ENCODE results near the gene HIVEP3. TPM values are rescaled to one million over a fixed set of nuclear protein-coding genes. Genes with fewer than 3 reads are reported as not detected.

The HIVEP3 gene
- total RNA-seq, 1 experiment from 2014 or later, result 1.4 TPM

DNA sequence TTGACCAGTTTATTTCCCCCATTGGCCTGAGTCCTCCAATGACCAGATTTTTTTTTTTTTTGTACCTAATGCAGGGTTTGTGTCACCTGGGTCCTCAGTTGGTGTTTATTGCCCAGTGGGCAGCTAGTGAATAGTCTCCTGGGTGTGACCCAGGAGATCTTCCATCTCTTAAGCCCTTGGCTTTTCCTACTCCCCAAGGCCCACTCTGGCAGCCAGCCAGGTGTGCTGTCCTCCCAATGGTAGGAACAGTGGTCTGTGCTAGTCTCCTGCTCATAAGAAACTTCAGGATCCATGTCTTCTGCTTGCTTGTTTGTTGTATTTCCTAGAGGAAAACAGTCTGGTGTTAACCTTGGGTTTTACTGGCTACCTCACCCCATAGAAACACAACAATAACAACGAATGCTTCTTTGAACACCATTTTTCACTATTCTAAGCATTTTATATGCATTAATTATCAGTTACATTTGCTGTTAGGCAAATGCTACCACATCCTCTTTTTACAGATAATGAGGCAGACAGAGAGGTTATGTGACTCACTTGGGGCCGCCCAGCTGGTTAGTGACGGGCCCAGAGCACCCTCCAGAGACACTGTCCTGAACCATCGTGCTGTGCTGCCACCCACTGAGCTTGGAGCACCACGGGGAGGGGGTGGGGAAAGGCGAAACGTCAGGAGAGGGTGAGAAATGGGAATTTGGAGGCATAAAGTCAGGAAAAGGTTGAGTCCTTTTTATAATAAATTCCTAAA is 107.5 kb downstream of the HIVEP3 start:
- in situ Hi-C loops (cut with HindIII; ENCODE audit: low pct_unique_long_range_greater_than_20kb, low sequenced_read_pairs), result no loop called here
- DNase-seq (ENCODE audit: low read depth), result no peak

DNA sequence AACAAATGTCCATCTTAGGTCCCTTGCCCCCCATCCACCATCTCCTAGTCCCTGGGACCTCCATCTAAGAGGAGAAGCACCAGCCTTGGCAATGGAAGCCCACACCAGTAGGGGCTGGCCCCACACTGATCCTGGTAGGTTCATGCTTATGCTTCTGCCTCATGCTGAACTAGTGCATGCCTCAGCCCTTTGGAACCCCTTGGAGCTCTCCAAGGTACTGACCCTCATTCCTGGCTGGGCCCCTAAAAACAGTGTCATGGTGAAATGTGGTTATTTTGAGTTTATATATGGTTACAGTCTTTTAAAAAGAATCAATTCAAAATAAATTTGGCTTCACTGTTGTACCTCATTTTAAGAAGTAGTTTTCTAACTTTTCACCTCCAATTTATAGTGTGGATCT is 108.3 kb downstream of the HIVEP3 start:
- in situ Hi-C loops (cut with HindIII; ENCODE audit: low pct_unique_long_range_greater_than_20kb, low sequenced_read_pairs), result no loop called here
- DNase-seq (ENCODE audit: low read depth), result peak; percentile 30

DNA sequence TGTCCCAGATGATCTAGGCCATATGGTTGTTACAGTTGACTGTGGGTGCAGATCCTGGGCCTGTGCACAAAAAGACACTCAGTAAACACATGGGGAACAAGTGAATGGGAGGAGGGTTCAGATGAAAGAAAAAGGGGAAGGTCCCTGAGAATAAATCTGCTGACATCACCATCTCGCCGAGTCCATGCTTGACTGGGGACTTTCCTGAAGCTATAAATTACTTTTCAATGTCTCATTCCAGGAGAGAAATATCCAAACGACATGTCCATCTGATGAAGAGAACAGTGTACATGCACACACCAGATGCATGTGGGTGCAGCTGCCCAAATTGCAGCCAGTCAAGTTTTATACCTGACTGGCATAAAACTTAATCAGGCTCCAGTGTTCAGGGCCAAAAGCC is 109.0 kb downstream of the HIVEP3 start:
- DNase-seq (ENCODE audit: low read depth), result no peak
- in situ Hi-C loops (cut with HindIII; ENCODE audit: low pct_unique_long_range_greater_than_20kb, low sequenced_read_pairs), result no loop called here

DNA sequence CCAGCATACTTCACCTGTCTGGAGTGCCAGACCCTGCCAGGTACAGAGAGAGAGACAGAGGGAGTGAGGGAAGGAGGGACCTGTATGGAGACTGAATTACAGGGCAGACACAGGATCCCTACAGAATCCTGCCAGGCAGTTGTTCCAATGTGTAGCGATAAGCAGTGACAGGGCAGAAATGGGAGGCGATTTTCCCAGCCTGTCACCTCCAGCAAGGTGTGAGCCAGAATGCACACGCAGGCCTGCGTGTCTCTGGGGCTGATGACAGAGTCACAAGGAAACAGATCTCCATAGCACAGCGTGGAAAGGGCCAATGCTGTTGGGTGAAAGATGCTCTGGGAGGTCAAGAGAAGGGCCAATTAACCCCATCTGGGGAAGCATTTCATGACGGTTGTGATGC is 111.3 kb downstream of the HIVEP3 start:
- in situ Hi-C loops (cut with HindIII; ENCODE audit: low pct_unique_long_range_greater_than_20kb, low sequenced_read_pairs), result no loop called here
- no peak for DNase-seq (ENCODE audit: low read depth)

DNA sequence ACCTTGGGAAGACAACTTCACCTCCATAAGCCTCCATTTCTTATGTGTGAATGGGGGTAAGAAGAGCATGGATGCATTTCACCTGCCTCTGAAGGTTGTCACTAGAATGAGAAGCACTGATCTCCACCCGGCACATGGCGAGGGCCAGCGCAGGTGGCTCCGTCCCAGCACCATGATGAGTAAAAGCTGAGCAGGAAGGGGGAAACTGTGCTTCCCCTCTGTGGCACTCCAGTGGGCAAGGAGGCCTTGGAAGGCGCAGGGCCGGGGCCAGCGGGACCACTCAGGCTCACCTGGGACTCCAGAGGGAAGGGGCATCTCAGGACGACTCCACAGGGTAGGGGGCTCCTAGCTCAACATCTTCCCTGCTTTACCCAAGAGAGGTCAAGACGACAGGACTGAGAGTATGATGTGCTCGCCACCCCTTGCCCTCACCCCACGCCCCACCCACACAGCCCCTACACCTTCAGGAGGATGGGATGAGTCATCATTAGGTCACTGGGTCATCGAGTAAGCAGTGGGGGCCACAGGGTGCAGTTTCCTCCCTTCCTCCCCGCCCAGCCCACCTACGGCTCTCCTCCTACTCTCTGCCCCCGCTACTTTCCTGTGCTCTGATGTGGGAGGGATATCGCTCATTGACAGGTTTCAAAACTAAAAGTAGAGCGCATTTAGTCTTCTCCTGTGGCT is 112.1 kb downstream of the HIVEP3 start:
- no peak for DNase-seq (ENCODE audit: low read depth)
- in situ Hi-C loops (cut with HindIII; ENCODE audit: low pct_unique_long_range_greater_than_20kb, low sequenced_read_pairs), result no loop called here

DNA sequence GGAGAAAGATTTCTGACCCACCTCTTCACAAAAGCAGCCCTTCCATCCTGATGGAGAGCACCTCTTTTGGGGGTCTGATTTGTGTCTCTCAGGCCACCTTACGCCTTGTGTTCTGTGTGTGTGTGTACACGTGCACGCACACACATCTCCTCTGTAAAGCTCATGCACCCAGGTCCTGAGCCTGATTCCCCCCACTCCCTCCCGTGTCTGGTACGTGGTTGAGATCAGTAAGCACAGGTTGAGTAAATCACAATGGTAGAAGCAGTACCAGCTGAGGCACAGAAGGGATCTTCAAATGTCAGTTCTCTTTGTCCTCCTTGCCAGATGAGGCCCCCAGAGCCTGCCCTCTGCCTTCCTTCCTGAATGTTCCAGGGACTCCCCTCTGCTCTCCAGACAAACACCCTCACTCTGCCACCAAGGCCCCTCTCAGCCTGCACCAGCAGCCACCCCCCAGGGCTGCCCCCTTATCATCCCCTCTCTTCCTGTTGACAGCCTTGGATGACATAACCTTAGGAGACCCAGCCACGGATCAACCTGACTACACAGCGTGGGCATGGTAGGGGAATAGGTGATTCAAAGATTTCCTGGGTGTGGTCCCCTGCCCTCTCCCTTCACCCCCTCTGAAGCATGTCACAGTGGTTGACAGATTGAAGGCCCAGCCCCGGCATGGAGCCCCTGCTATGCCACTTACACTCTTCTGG is 112.8 kb downstream of the HIVEP3 start:
- DNase-seq (ENCODE audit: low read depth), result no peak
- in situ Hi-C loops (cut with HindIII; ENCODE audit: low pct_unique_long_range_greater_than_20kb, low sequenced_read_pairs), result no loop called here

DNA sequence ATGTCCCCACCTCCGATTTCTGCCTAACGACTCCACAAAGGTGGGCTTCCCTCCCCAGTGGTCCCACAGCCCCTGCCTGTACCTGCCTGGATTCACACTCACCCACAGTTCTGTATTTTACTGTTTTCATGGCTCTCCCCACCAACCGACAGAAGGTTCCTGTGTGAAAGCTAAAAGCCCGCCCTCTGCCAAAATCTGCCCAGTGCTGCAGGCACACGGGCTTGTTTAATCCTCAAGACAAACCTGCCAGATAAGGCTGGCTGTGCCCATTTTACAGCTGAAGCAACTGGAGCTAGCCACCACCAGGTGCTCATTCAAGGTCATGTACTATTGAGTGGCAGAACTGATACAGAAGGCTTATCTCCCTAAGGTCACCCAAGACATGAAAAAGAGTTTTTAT is 114.5 kb downstream of the HIVEP3 start:
- DNase-seq (ENCODE audit: low read depth), result no peak
- in situ Hi-C loops (cut with HindIII; ENCODE audit: low pct_unique_long_range_greater_than_20kb, low sequenced_read_pairs), result no loop called here

DNA sequence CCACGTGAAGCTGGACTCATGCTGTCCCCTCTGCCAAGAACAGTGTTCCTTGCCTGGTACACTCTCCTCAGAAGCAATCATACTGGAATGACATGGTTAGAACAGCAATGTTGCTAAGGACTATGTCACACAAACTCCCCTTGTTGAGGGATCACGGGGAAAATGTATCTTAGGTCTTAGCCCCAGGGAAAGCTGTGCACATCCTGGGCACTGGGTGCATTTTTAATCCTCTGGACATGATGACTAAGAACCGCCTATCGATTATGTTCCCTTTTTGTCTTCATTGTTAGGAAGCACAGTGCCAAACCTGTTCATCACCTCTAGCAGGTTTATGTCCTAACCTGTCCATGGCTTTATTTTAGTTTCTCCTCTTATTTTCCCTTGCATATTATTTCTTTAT is 115.1 kb downstream of the HIVEP3 start:
- no peak for DNase-seq (ENCODE audit: low read depth)
- in situ Hi-C loops (cut with HindIII; ENCODE audit: low pct_unique_long_range_greater_than_20kb, low sequenced_read_pairs), result no loop called here

DNA sequence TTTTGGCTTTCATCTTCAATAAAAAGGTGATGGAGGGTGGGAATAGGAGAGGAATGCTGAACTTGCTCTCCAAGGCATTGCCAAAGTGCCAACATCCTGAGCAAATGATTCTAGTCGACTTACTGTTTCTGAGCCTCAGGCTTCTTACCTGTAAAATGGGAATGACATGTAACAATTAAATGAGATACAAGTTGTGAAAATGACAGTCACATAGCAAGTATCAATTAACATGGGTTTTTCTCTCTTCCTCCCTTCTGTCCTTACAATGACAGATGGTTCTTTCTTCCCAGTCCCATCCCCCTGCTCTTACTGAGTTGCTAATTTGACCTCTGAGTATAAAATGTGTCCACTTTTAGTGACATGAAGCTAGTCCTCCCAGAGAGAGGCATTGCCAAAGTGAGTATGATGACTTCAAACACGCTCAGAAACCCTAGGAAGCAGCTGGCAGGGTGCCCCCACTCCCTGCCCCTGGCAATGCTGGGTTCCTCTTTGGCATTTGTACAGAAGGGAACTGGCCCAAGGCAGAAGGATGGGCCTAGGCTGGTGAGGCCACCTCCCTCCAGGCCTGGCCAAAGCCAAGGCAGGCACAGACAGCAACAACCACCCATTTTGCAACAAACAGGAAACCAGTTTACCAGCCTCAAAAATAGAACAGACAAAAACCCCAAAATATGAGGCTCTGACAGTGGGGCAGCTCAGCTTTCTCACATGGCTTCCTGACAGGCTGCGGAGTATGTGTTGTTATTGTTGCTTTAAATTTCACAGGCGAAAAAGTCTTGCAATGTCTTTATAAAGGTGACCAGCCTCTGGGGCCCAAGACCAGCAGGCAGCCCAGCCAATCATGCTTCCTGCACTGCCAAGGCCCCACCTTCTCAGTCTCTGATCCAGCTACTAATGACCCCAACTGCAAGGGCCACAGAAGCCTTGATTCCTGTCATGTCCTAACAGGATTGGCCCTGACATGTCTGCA is 115.9 kb downstream of the HIVEP3 start:
- in situ Hi-C loops (cut with HindIII; ENCODE audit: low pct_unique_long_range_greater_than_20kb, low sequenced_read_pairs), result no loop called here
- no peak for DNase-seq (ENCODE audit: low read depth)

DNA sequence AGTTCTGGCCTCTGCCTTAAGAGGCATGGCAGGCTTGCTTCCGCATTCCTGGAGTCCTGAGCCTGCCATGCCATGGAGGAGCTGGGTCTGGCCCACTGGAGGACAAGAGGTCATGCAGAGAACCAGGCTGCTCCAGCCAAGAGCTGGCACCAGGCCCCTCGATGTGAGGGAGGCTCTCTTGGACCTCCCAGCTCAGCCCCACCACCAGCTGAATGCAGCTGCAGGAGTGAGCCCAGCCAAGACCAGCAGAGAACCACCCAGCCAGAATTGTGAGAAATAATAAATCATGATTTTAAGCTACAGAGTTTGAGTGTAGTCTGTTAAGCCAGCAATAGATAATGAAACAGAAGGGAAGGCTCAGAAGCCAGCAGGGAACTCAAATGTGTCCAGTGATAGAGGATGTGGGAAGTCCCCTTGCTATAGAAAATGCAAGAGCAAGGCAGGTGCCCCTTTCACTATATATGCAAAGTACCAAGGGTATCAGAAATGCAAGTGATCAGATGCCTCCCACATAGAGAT is 118.4 kb downstream of the HIVEP3 start:
- DNase-seq (ENCODE audit: low read depth), result no peak
- in situ Hi-C loops (cut with HindIII; ENCODE audit: low pct_unique_long_range_greater_than_20kb, low sequenced_read_pairs), result no loop called here

DNA sequence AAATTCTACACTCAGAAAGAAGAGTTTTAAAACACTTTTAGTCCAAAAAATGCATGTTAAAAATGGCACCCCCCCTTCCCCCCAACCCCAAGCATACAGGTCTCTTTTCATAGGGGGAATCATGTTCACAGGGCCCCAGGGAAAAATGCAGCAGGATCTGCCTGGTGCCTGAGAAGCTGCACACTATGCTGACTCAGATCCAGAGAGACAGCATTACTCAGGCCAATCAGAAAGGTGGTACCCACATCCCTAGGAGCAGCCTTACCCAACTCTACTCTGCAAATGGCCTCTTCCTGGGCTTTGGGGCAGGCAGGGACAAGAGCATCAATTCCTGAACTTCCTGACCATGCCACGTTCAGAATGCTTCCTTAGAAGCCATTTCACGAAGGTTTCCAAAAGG is 119.0 kb downstream of the HIVEP3 start:
- in situ Hi-C loops (cut with HindIII; ENCODE audit: low pct_unique_long_range_greater_than_20kb, low sequenced_read_pairs), result no loop called here
- no peak for DNase-seq (ENCODE audit: low read depth)

DNA sequence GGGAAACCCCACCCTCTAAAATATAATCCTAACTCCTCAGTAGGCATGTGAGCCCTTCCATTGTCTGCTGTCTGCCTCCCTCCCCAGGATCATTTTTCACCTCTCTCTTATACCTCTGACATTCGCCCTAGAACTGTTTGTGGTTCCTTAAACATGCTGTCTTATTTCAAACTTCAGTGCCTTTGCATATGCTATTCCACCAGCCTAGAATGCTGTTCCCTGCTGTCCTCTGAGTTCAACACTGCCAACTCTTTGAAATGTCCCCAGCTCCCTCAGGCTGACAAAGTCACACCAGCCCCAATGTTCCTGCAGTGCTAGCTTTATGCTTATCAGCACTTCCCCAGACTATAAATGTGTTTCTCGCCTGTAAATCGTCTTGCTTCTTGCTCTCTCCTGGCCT is 119.5 kb downstream of the HIVEP3 start:
- in situ Hi-C loops (cut with HindIII; ENCODE audit: low pct_unique_long_range_greater_than_20kb, low sequenced_read_pairs), result no loop called here

DNA sequence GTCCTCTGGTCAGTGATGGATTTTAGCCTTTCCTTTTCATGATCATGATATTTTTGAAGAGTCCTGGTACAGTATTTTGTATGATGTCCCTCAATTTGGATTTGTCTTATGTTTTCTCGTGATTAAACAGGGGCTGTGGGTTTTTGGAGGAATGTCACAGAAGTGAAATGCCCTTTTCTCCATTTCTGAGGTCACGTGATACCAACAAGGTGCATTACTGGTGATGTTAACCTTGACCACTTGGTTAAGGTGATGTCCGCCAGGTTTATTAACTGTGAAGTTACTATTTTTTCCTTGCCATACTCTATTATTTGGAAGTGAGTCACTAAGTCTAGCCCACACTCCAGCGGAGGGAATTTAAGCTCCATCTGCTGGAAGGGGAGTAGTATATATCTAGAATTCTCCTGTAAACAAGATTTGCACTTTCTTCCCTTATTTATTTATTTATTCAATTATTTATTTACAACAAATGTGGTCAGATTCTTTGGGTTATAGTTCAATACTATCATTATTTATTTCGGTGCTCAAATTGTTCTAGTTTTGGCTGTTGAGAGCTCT is 123.4 kb downstream of the HIVEP3 start:
- DNase-seq (ENCODE audit: low read depth), result no peak
- in situ Hi-C loops (cut with HindIII; ENCODE audit: low pct_unique_long_range_greater_than_20kb, low sequenced_read_pairs), result no loop called here

More for the DNA sequence above, 119.5 kb downstream of the HIVEP3 start:
- DNase-seq (ENCODE audit: low read depth), result no peak

DNA sequence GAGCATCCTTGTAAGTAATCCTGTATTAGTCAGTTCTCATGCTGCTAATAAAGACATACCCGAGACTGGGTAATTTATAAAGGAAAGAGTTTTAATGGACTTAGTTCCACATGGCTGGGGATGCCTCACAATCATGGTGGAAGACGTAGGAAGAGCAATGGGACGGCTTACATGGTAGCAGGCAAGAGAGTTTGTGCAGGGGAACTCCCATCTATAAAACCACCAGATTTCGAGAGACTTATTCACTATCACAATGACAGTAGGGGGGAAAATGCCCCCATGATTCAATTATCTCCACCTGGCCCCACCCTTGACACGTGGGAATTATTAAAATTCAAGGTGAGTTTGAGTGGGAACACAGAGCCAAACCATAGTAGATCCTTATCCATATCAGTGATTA is 124.7 kb downstream of the HIVEP3 start:
- in situ Hi-C loops (cut with HindIII; ENCODE audit: low pct_unique_long_range_greater_than_20kb, low sequenced_read_pairs), result no loop called here
- no peak for DNase-seq (ENCODE audit: low read depth)

DNA sequence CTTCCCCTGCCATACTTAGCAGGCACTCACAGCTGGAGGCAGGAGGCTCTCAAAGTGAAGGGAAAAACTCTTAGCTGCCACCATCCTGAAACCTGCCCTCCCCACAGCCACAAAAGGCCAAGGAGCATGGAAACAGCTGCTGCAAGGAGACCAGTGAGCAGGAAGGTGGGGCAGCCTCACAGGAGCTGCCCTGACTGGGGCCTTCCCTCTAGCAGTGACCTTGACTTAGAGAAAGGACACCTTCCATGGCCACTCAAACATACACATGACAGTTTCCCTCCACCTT is 126.3 kb downstream of the HIVEP3 start:
- in situ Hi-C loops (cut with HindIII; ENCODE audit: low pct_unique_long_range_greater_than_20kb, low sequenced_read_pairs), result no loop called here
- no peak for DNase-seq (ENCODE audit: low read depth)

DNA sequence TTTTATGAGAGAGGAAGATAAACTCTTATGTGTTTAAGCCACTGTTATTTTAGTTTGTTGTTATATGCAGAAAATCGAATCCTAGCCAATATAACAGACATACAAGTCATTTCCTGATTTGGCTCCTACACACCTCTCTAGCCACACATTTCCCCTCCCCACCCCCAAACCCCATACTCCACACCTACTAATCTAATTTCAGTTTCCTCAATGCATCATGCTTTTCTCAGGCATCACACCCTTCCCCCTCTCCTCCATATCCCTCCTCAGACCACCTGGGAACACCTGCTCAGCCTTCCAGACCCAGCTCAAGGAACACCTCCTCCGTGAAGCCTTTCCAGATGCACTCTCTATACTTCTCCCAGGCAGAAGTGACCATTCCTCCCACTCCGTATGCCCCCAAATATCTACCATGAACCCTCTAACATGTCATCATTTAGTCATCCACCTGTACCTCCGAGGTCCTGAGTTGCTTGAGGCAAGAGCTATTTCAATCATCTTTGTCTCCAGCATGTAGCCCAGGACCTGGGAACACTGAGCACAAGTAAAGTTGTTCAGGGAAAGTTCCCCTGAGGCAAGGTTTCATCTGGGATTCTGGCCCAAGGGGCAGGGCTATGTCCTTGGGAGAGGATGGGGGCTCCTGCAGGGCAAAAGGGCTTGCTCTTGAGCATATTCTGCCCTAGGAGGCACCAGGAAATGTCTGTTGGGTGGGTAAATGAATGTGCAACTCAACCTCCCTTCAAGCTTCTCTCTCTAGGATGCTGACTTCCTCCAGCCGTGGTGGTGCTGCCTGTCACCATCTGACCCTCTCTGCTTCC is 126.8 kb downstream of the HIVEP3 start:
- in situ Hi-C loops (cut with HindIII; ENCODE audit: low pct_unique_long_range_greater_than_20kb, low sequenced_read_pairs), result no loop called here

DNA sequence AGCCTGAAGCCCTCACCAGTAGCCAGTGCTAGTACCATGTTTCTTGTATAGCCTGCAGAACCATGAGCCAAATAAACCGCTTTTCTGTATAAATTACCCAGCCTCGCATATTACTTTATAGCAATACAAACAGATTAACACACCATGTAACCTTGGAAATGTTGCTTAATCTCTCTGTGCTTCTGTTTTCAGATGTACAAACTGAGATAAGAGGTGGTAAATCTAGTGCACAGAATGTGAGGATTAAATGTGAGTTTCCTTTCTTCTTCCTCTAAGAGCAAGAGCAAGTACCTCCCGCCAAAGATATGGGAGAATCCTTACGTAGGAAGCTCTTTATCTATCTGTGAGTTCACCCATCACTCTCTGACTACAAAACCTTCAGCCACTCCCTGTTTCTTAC is 128.4 kb downstream of the HIVEP3 start:
- in situ Hi-C loops (cut with HindIII; ENCODE audit: low pct_unique_long_range_greater_than_20kb, low sequenced_read_pairs), result no loop called here
- DNase-seq (ENCODE audit: low read depth), result no peak

More for the DNA sequence above, 126.8 kb downstream of the HIVEP3 start:
- DNase-seq (ENCODE audit: low read depth), result no peak
